PC-9 (cell line): ENCODE results near the gene PARP9. TPM values are rescaled to one million over a fixed set of nuclear protein-coding genes. Genes with fewer than 3 reads are reported as not detected.

Experiments used
- BruUV-seq: library from RNA; stranded (reverse); fragments of 400-500 nt; replicated peaks from 2 replicates; lab custom pipeline; 2021; lab: Mats Ljungman, UMichigan
- CTCF ChIA-PET: fragments of 300-600 bp; sonication (Branson Sonifier 250); formaldehyde crosslinking; loops from one replicate; lab custom pipeline; 2022; ENCODE audit warnings: antibody characterized with exemption; lab: Charles Lee
- POLR2A ChIA-PET: fragments of 300-600 bp; sonication (Branson Sonifier 250); formaldehyde crosslinking; loops from one replicate; lab custom pipeline; 2022; ENCODE audit warnings: antibody characterized with exemption; ENCODE audit not compliant: unreplicated experiment; lab: Charles Lee
- DNase-seq, 2 experiments: peaks; one replicate each; pipeline versions ENCODE4 v3.0.0 to v3.0.0-alpha.2; 2015 to 2022; ENCODE audit warnings: mixed read lengths in 1 of 2
- H2AFZ ChIP-seq: fragments of 200-600 bp; sonication (generic); 2 replicates; pipeline ENCODE4 v1.8.1; 2017; ENCODE audit warnings: antibody characterized with exemption
- H3F3A ChIP-seq: fragments of 200-600 bp; sonication (generic); 2 replicates; pipeline ENCODE4 v1.8.1; 2017; ENCODE audit warnings: antibody characterized with exemption, mild to moderate bottlenecking, low read depth; ENCODE audit not compliant: insufficient read depth
- H3K27ac ChIP-seq: fragments of 200-600 bp; sonication (generic); 2 replicates; pipeline ENCODE4 v1.6.1; 2016; ENCODE audit warnings: mixed run types
- H3K27me3 ChIP-seq: fragments of 200-600 bp; sonication (generic); 2 replicates; pipeline ENCODE4 v1.6.1; 2016; ENCODE audit warnings: low read depth, mixed run types; ENCODE audit not compliant: insufficient read depth
- H3K36me3 ChIP-seq: fragments of 200-600 bp; sonication (generic); 2 replicates; pipeline ENCODE4 v1.6.1; 2016; ENCODE audit warnings: low read depth, mixed run types
- H3K4me1 ChIP-seq: fragments of 200-600 bp; sonication (generic); replicated peaks from 2 replicates; pipeline ENCODE4 v1.6.1; 2016; ENCODE audit warnings: mixed run types; ENCODE audit not compliant: insufficient read depth
- H3K4me2 ChIP-seq: fragments of 200-600 bp; sonication (generic); 2 replicates; pipeline ENCODE4 v1.6.1; 2017; ENCODE audit warnings: mixed run types
- H3K4me3 ChIP-seq: fragments of 200-600 bp; sonication (generic); 2 replicates; pipeline ENCODE4 v1.6.1; 2016; ENCODE audit warnings: mixed run types
- H3K79me2 ChIP-seq: fragments of 200-600 bp; sonication (generic); 2 replicates; pipeline ENCODE4 v1.6.1; 2017; ENCODE audit warnings: low read depth, mixed run types
- H3K9me2 ChIP-seq: fragments of 200-600 bp; sonication (generic); 2 replicates; pipeline ENCODE4 v1.8.1; 2017; ENCODE audit warnings: mild to moderate bottlenecking; ENCODE audit not compliant: insufficient read depth
- H3K9me3 ChIP-seq: fragments of 200-600 bp; sonication (generic); 2 replicates; pipeline ENCODE4 v1.8.1; 2016; ENCODE audit warnings: low read depth; ENCODE audit not compliant: insufficient read depth
- H4K20me1 ChIP-seq: fragments of 200-600 bp; sonication (generic); 2 replicates; pipeline ENCODE4 v1.8.1; 2017; ENCODE audit not compliant: insufficient read depth
- EZH2 ChIP-seq: fragments of 200-600 bp; sonication (generic); IDR thresholded peaks from 2 replicates; pipeline ENCODE4 v1.8.0; 2017; ENCODE audit warnings: antibody characterized with exemption, low read depth
- intact Hi-C: fragments of 100-400 bp; cut with micrococcal nuclease; formaldehyde crosslinking; loops from one replicate; pipeline ENCODE4 v1.10.0; 2022; ENCODE audit not compliant: unreplicated experiment
- total RNA-seq: library from RNA; stranded (reverse); gene quantifications from 2 replicates; pipeline ENCODE4 v1.2.3, GENCODE V29; 2021
- TF ChIP-seq, protein P1 (sequence below): fragments of 200-600 bp; sonication (generic); conservative IDR thresholded peaks from 2 replicates; pipeline ENCODE4 v1.6.1; 2017; ENCODE audit warnings: mixed run types, antibody characterized with exemption, mild to moderate bottlenecking, moderate library complexity

PARP9 gene
- total RNA-seq, 1 experiment from 2014 or later, result 21.1 TPM

DNA sequence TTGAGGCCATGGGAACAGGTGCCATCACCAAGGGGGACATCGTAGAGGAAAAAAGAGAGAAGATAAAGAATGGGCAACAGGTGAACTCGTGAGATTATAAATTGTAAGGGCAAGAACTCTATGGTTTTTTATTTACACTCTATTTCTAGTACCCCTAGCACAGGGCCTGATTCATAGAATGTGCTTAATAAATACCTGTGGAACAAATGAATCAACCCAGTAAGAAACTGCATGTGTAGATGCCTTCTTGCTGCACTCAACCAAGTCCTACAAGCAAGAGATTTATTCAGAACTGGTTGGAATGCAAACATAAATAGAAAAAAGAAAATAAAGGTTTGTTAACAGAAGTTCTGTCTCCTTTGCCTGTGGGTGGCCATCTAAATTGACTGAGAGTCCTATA, 30.6 kb downstream of the PARP9 start:
- no peak overlapping the region for H3K4me3 ChIP-seq
- no peaks in the 10 kb centered on the region for H3K27me3 ChIP-seq
- H3K79me2 ChIP-seq, result no peaks in the 10 kb centered on the region
- H3K27ac ChIP-seq, result peak overlapping the region; percentile 97
- H3K36me3 ChIP-seq, result 0 out of 2 replicates have a peak, but pooled peaks cover 4% of the 10 kb centered on the region
- TF ChIP-seq EZH2, result no peak
- TF ChIP-seq, protein P1, sequence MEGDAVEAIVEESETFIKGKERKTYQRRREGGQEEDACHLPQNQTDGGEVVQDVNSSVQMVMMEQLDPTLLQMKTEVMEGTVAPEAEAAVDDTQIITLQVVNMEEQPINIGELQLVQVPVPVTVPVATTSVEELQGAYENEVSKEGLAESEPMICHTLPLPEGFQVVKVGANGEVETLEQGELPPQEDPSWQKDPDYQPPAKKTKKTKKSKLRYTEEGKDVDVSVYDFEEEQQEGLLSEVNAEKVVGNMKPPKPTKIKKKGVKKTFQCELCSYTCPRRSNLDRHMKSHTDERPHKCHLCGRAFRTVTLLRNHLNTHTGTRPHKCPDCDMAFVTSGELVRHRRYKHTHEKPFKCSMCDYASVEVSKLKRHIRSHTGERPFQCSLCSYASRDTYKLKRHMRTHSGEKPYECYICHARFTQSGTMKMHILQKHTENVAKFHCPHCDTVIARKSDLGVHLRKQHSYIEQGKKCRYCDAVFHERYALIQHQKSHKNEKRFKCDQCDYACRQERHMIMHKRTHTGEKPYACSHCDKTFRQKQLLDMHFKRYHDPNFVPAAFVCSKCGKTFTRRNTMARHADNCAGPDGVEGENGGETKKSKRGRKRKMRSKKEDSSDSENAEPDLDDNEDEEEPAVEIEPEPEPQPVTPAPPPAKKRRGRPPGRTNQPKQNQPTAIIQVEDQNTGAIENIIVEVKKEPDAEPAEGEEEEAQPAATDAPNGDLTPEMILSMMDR, result no peak
- no peak overlapping the region for H2AFZ ChIP-seq
- H3K9me2 ChIP-seq, result no peaks in the 10 kb centered on the region
- H4K20me1 ChIP-seq, result no peaks in the 10 kb centered on the region
- no peak for DNase-seq
- CTCF ChIA-PET, result no interaction called here
- H3F3A ChIP-seq, result peaks cover 27% of the 10 kb centered on the region
- POLR2A ChIA-PET, result interaction anchor here (0.6 to 0.9 kb wide), 2 partner anchors 149 to 1500 kb away, joined by 3 to 4 read pairs; partner anchors contain the start of genes FAM162A and KALRN
- peak overlapping the region; percentile 61 for H3K4me2 ChIP-seq
- H3K4me1 ChIP-seq, result peaks cover 27% of the 10 kb centered on the region
- no TSS peak for BruUV-seq
- intact Hi-C loops, result no loop called here
- no peaks in the 10 kb centered on the region for H3K9me3 ChIP-seq

GRCh38 chr3:122530164-122530563, 33.9 kb downstream of the PARP9 start:
- H3K36me3 ChIP-seq, result 0 out of 2 replicates have a peak, but pooled peaks cover 4% of the 10 kb centered on the region

DNA sequence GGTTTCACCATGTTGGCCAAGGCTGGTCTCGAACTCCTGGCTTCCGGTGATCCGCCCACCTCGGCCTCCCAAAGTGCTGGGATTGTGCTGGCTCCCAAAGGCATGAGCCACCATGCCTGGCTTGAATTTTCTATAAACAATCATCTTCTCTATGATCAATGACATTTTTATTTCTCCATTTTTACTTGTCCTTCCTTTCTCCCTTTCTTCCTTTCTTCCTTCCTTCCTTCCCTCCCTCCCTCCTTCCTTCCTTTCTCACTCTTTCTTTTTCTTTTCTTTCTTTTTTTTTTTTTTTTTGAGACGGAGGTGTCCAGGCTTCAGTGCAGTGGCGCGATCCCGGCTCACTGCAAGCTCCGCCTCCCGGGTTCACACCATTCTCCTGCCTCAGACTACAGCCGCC, 40.8 kb downstream of the PARP9 start:
- Histone ChIP-seq H3K9me2 (no peaks in the 10 kb centered on the region), H2AFZ (no peak overlapping the region), H3K4me1 (no peaks in the 10 kb centered on the region), H4K20me1 (no peaks in the 10 kb centered on the region), H3K9me3 (no peaks in the 10 kb centered on the region), H3K27me3 (no peaks in the 10 kb centered on the region), H3K4me3 (no peak overlapping the region), H3K36me3 (no peaks in the 10 kb centered on the region), H3K4me2 (no peak overlapping the region), H3K27ac (no peak overlapping the region), H3K79me2 (no peaks in the 10 kb centered on the region), H3F3A (no peaks in the 10 kb centered on the region)
- DNase-seq, result no peak
- BruUV-seq, result no TSS peak
- TF ChIP-seq, protein P1, result no peak
- TF ChIP-seq EZH2, result no peak
- intact Hi-C loops, result no loop called here
- ChIA-PET POLR2A (no interaction called here), CTCF (no interaction called here)

More at GRCh38 chr3:122530164-122530563, 33.9 kb downstream of the PARP9 start:
- ChIA-PET CTCF (no interaction called here), POLR2A (no interaction called here)
- Histone ChIP-seq H3K27ac (no peak overlapping the region), H3K9me2 (no peaks in the 10 kb centered on the region), H4K20me1 (no peaks in the 10 kb centered on the region), H3K79me2 (no peaks in the 10 kb centered on the region), H3K27me3 (no peaks in the 10 kb centered on the region), H3K4me3 (no peak overlapping the region), H3K4me1 (peaks cover 26% of the 10 kb centered on the region), H3K4me2 (no peak overlapping the region), H3F3A (peaks cover 23% of the 10 kb centered on the region), H2AFZ (no peak overlapping the region), H3K9me3 (no peaks in the 10 kb centered on the region)
- DNase-seq, result no peak
- intact Hi-C loops, result no loop called here
- no TSS peak for BruUV-seq
- TF ChIP-seq, protein P1, result no peak
- TF ChIP-seq EZH2, result no peak
